ENCODE data around the gene DDI2.

DDI2 gene

DNA sequence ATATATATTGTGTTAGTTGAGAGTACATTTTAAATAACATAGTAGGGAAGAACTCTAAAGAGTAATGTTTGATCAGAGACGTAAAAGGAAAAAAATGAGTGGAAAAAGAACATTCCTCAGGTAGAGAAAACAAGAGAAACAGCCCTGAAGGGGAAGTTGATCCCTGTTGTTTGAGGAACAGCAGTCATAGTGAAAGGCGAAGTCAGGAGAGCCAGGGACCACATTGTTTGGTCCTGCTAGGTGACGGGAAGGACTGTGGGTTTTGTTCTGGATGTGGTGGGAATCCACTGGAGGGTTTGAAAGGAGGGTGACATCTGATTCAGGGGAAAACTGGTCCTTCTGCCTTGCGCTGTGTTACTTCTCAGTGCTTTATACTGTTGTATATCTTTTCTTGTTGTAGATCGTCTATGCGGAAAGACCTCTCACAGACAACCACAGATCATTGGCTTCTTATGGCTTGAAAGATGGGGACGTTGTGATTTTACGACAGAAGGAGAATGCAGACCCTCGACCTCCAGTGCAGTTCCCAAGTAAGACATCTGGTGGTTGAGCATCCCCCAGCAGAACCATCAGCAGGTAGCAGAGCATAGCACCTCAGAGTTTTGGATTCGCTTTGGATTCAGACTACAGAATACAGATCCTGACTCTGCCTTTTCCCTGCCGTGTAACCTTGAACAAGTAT, 9.2 kb downstream of the DDI2 start:
- TF ChIP-seq, protein P1, sequence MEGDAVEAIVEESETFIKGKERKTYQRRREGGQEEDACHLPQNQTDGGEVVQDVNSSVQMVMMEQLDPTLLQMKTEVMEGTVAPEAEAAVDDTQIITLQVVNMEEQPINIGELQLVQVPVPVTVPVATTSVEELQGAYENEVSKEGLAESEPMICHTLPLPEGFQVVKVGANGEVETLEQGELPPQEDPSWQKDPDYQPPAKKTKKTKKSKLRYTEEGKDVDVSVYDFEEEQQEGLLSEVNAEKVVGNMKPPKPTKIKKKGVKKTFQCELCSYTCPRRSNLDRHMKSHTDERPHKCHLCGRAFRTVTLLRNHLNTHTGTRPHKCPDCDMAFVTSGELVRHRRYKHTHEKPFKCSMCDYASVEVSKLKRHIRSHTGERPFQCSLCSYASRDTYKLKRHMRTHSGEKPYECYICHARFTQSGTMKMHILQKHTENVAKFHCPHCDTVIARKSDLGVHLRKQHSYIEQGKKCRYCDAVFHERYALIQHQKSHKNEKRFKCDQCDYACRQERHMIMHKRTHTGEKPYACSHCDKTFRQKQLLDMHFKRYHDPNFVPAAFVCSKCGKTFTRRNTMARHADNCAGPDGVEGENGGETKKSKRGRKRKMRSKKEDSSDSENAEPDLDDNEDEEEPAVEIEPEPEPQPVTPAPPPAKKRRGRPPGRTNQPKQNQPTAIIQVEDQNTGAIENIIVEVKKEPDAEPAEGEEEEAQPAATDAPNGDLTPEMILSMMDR (conservative IDR thresholded peaks at IDR 0.05; ENCODE audit: low read length) = no peak
- DNase-seq (ENCODE audit: low read depth) = no peak
- no peak overlapping the region for H3K4me3 ChIP-seq (ENCODE audit: low read length)

- peak; percentile 83 for DNase-seq (ENCODE audit: low read depth)
These were observed 10.2 kb downstream of the DDI2 start for GRCh38 chr1:15627343-15627988.

DNA sequence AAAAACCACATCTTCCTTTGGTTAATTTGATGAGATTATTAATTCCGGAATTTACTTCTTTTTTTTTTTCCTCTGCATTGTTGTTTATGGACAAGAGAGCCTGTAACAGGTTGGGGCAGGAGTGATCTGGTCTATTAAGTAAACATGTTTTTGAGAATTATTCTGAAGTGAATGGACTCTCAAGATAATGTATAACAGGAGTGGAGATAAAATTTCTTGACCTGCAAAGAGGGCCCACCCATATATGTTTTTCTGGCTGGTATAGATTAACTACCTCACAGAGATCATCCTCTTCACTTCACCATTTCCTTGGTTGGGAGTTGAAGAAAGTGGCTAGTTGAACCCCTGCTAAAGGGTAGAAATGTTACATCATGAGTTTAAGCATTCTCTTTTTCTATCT, 10.7 kb downstream of the DDI2 start:
- no peak for DNase-seq (ENCODE audit: low read depth)
- TF ChIP-seq, protein P1 (conservative IDR thresholded peaks at IDR 0.05; ENCODE audit: low read length) = no peak
- H3K4me3 ChIP-seq (ENCODE audit: low read length) = no peak overlapping the region

More at GRCh38 chr1:15627343-15627988, 10.2 kb downstream of the DDI2 start:
- TF ChIP-seq, protein P1 (conservative IDR thresholded peaks at IDR 0.05; ENCODE audit: low read length) = no peak
- no peak overlapping the region for H3K4me3 ChIP-seq (ENCODE audit: low read length)

- TF ChIP-seq, protein P1 (conservative IDR thresholded peaks at IDR 0.05; ENCODE audit: low read length) = no peak
- no peak for DNase-seq (ENCODE audit: low read depth)
- H3K4me3 ChIP-seq (ENCODE audit: low read length) = no peak overlapping the region
These were observed 16.6 kb downstream of the DDI2 start for GRCh38 chr1:15633756-15634420.

DNA sequence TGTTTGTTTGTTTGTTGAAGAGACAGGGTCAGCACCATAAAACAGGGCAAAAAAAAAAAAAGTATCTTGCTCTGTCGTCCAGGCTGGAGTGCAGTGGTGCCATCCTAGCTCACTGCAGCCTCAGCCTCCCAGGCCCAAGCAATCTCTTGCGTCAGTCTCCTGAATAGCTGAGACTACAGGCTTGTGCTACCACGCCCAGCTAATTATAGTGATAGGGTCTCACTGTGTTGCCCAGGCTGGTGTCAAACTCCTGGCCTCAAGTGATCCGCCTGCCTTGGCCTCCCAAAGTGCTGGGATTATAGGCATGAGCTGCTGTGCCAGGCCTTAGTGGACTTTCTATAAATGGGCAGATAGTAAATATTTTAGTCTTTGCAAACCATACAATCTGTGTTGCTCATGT, 19.2 kb downstream of the DDI2 start:
- TF ChIP-seq, protein P1 (conservative IDR thresholded peaks at IDR 0.05; ENCODE audit: low read length) = no peak
- H3K4me3 ChIP-seq (ENCODE audit: low read length) = no peak overlapping the region
- DNase-seq (ENCODE audit: low read depth) = no peak

DNA sequence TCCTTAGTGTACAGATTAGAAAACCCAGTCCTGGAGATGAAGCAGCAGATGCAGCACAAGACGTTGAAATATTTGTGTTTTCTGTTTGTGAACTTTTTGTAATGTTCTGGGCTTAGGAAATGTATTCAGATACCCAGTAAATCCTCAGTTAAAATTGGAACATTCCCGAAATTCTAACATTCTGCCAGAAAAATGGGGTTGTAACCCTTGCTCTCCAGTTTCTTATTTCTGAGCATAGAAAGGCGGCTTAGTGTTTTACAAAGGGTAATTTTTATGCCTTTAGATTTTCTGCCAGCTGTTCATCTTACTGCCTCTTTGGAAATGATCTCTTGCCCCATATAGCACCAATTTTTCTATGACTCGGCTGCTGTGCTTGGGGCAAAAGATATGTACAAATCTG, 20.6 kb downstream of the DDI2 start:
- no peak for DNase-seq (ENCODE audit: low read depth)
- TF ChIP-seq, protein P1 (conservative IDR thresholded peaks at IDR 0.05; ENCODE audit: low read length) = no peak
- no peak overlapping the region for H3K4me3 ChIP-seq (ENCODE audit: low read length)

Data from AG10803 (cell line).